Esophagus squamous epithelium (tissue), 5 donors: ENCODE results near the gene BABAM2. TPM values are rescaled to one million over a fixed set of nuclear protein-coding genes. Genes with fewer than 3 reads are reported as not detected.
A peak's percentile ranks its signal among the peaks of the same experiment; 100 is the strongest.

Experiments
- DNase-seq: peaks from one replicate; lab custom pipeline; 2025; lab: John Stamatoyannopoulos, UW
- H3K27ac ChIP-seq, 4 donors: fragments of 200-600 bp; sonication (generic); one replicate each; pipeline ENCODE4 v1.5.1; 2016 to 2019; ENCODE audit warnings: mild to moderate bottlenecking in 1 of 4
- H3K27me3 ChIP-seq, 4 donors: fragments of 200-600 bp; sonication (generic); 1 replicate in 3 of 4; 2 replicates in 1 of 4; pipeline versions ENCODE4 v1.5.1 to v1.6.0; 2017 to 2021; ENCODE audit warnings: antibody characterized with exemption in 1 of 4
- H3K36me3 ChIP-seq, 3 donors: fragments of 200-600 bp; sonication (generic); one replicate each; pipeline ENCODE4 v1.5.1; 2016 to 2019
- H3K4me1 ChIP-seq, 3 donors: fragments of 200-600 bp; sonication (generic); one replicate each; pipeline ENCODE4 v1.5.1; 2017 to 2019
- H3K4me3 ChIP-seq, 4 donors: fragments of 200-600 bp; sonication (generic); 1 replicate in 3 of 4; 2 replicates in 1 of 4; pipeline ENCODE4 v1.5.1; 2016 to 2019; ENCODE audit warnings: mild to moderate bottlenecking in 2 of 4, moderate library complexity in 1 of 4
- H3K9me3 ChIP-seq, 3 donors: fragments of 200-600 bp; sonication (generic); one replicate each; pipeline ENCODE4 v1.5.1; 2016 to 2019
- CTCF ChIP-seq, 6 experiments: fragments of 450-650 bp in 4 of 6; fragments of 200-600 bp in 2 of 6; sonication (generic) in 2 of 6; IDR thresholded peaks; one replicate each; pipeline ENCODE4 v1.5.1; 2016 to 2019; ENCODE audit warnings: antibody characterized with exemption in 6 of 6, mild to moderate bottlenecking in 4 of 6, moderate library complexity in 4 of 6
- POLR2A ChIP-seq, 4 donors: fragments of 450-650 bp; IDR thresholded peaks; one replicate each; pipeline ENCODE4 v1.6.1; 2017; ENCODE audit warnings: antibody characterized with exemption in 4 of 4, mild to moderate bottlenecking in 4 of 4, moderate library complexity in 3 of 4
- whole genome bisulfite sequencing, 2 donors: methylation state at CpG; one replicate each; pipeline ENCODE4 v1.1.5; 2018; 5-methylcytosine and 5-hydroxymethylcytosine counted together
- intact Hi-C: fragments of 100-400 bp; cut with DNase I; formaldehyde crosslinking; loops from one replicate; pipeline ENCODE4 v1.15.0; 2022
- total RNA-seq, 4 donors: library from RNA; depleted of rRNA; stranded (reverse); fragments of >200 nt; gene quantifications; one replicate each; pipeline ENCODE4 v1.1.0, GENCODE V29; 2016
- donor health status: DM: yes; HTN: yes; CAD: no.

BABAM2 gene
- total RNA-seq, 4 donors from 2014 or later: 16.6 to 28.3 (median 24.3) TPM

GRCh38 chr2:27885661-27886060 is 4.9 kb upstream of the BABAM2 start:
- intact Hi-C loops: no loop called here
- Histone ChIP-seq H3K36me3 (no peaks in the 10 kb centered on the region), H3K4me1 (peaks cover 7 to 18% (median 13%) of the 10 kb centered on the region in 3 donors), H3K4me3 (no peak overlapping the region), H3K9me3 (no peaks in the 10 kb centered on the region), H3K27ac (no peak overlapping the region), H3K27me3 (no peaks in the 10 kb centered on the region)
- DNase-seq: no peak
- WGBS, 2 donors: 35 to 55% methylated on average over 1 of the region's 1 CpG
- TF ChIP-seq CTCF (IDR thresholded peaks at IDR 0.05) (no peak), POLR2A (IDR thresholded peaks at IDR 0.05) (no peak)

GRCh38 chr2:27886322-27886721 is 4.2 kb upstream of the BABAM2 start:
- intact Hi-C loops: no loop called here
- Histone ChIP-seq H3K4me1 (peaks cover 7 to 22% (median 15%) of the 10 kb centered on the region in 3 donors), H3K27ac (no peak overlapping the region), H3K4me3 (no peak overlapping the region), H3K9me3 (no peaks in the 10 kb centered on the region), H3K27me3 (no peaks in the 10 kb centered on the region), H3K36me3 (no peaks in the 10 kb centered on the region)
- no peak for DNase-seq
- no peak for TF ChIP-seq CTCF (IDR thresholded peaks at IDR 0.05)
- TF ChIP-seq POLR2A (IDR thresholded peaks at IDR 0.05): no peak
- 86% methylated on average over 6 of the region's 6 CpGs for WGBS, 2 donors

- no peaks in the 10 kb centered on the region for H3K9me3 ChIP-seq
- no peaks in the 10 kb centered on the region for H3K36me3 ChIP-seq
- H3K27ac ChIP-seq: no peak overlapping the region
- DNase-seq: no peak
- TF ChIP-seq CTCF (IDR thresholded peaks at IDR 0.05) (no peak), POLR2A (IDR thresholded peaks at IDR 0.05) (no peak)
- H3K27me3 ChIP-seq: no peaks in the 10 kb centered on the region
- 41 to 83% methylated on average over 2 of the region's 2 CpGs for WGBS, 2 donors
- H3K4me1 ChIP-seq: peaks cover 7 to 30% (median 20%) of the 10 kb centered on the region in 3 donors
- intact Hi-C loops: no loop called here
- H3K4me3 ChIP-seq: no peak overlapping the region
These were observed 3.4 kb upstream of the BABAM2 start for GRCh38 chr2:27887111-27887510.

- no peaks in the 10 kb centered on the region for H3K36me3 ChIP-seq
- no peaks in the 10 kb centered on the region for H3K27me3 ChIP-seq
- H3K4me3 ChIP-seq: no peak overlapping the region
- intact Hi-C loops: no loop called here
- no peaks in the 10 kb centered on the region for H3K9me3 ChIP-seq
- H3K4me1 ChIP-seq: peaks cover 7 to 37% (median 20%) of the 10 kb centered on the region in 3 donors
- 76 to 93% methylated on average over 3 of the region's 3 CpGs for WGBS, 2 donors
- no peak for TF ChIP-seq POLR2A (IDR thresholded peaks at IDR 0.05)
- no peak for TF ChIP-seq CTCF (IDR thresholded peaks at IDR 0.05)
- peak overlapping the region in 2 of 4 donors; percentile 97 to 99 for H3K27ac ChIP-seq
- DNase-seq: no peak
These were observed 2.7 kb upstream of the BABAM2 start for GRCh38 chr2:27887830-27888229.

GRCh38 chr2:27888790-27889189 is 1.7 kb upstream of the BABAM2 start:
- Histone ChIP-seq H3K9me3 (no peaks in the 10 kb centered on the region), H3K36me3 (no peaks in the 10 kb centered on the region), H3K27me3 (no peaks in the 10 kb centered on the region), H3K27ac (peak overlapping the region in 3 of 4 donors; percentile 30 to 99 (median 97)), H3K4me1 (peaks cover 7 to 43% (median 20%) of the 10 kb centered on the region in 3 donors), H3K4me3 (no peak overlapping the region)
- intact Hi-C loops: no loop called here
- 59 to 72% methylated on average over 3 of the region's 3 CpGs for WGBS, 2 donors
- DNase-seq: no peak
- no peak for TF ChIP-seq CTCF (IDR thresholded peaks at IDR 0.05)
- TF ChIP-seq POLR2A (IDR thresholded peaks at IDR 0.05): no peak
